OCI-LY7 (cell line): Measurements from ENCODE around the gene DNMT1. TPM values are rescaled to one million over a fixed set of nuclear protein-coding genes. Genes with fewer than 3 reads are reported as not detected.

Experiments used
- BruUV-seq: library from RNA; stranded (reverse); fragments of 400-500 nt; replicated peaks from 2 replicates; lab custom pipeline; 2021; lab: Mats Ljungman, UMichigan
- CTCF ChIA-PET: fragments of 300-600 bp; sonication (Branson Sonifier 250); formaldehyde crosslinking; loops from one replicate; lab custom pipeline; 2022; ENCODE audit warnings: antibody characterized with exemption; ENCODE audit not compliant: unreplicated experiment; lab: Charles Lee
- POLR2A ChIA-PET: fragments of 300-600 bp; sonication (Branson Sonifier 250); formaldehyde crosslinking; loops from one replicate; lab custom pipeline; 2022; ENCODE audit warnings: antibody characterized with exemption; lab: Charles Lee
- DNase-seq: peaks from one replicate; pipeline ENCODE4 v3.0.0-alpha.2; 2015; ENCODE audit warnings: low spot score
- H2AFZ ChIP-seq: fragments of 200-600 bp; sonication (generic), shearing (Covaris generic); 2 replicates; pipeline ENCODE4 v1.6.1; 2014; ENCODE audit warnings: mild to moderate bottlenecking, antibody characterized with exemption, low read length, moderate library complexity
- H3K27ac ChIP-seq: fragments of 200-600 bp; sonication (generic); 2 replicates; pipeline ENCODE4 v1.5.1; 2014; ENCODE audit warnings: mixed run types, low read depth, mild to moderate bottlenecking, moderate library complexity, low read length, inconsistent platforms; ENCODE audit not compliant: poor library complexity, severe bottlenecking
- H3K36me3 ChIP-seq: fragments of 200-600 bp; sonication (generic); 2 replicates; pipeline ENCODE4 v1.6.1; 2014; ENCODE audit warnings: mild to moderate bottlenecking, antibody characterized with exemption, low read length, moderate library complexity, mixed read lengths; ENCODE audit not compliant: insufficient read depth
- H3K4me1 ChIP-seq: fragments of 200-600 bp; sonication (generic); 2 replicates; pipeline ENCODE4 v1.5.1; 2014; ENCODE audit warnings: mild to moderate bottlenecking, low read length; ENCODE audit not compliant: insufficient read depth, poor library complexity, severe bottlenecking
- H3K4me2 ChIP-seq: fragments of 200-600 bp; sonication (generic); 2 replicates; pipeline ENCODE4 v1.6.1; 2014; ENCODE audit warnings: mild to moderate bottlenecking, low read length
- H3K4me3 ChIP-seq: fragments of 200-600 bp; sonication (generic); 2 replicates; pipeline ENCODE4 v1.5.1; 2014; ENCODE audit warnings: mild to moderate bottlenecking, low read depth, low read length; ENCODE audit not compliant: poor library complexity, severe bottlenecking
- H3K79me2 ChIP-seq: fragments of 200-600 bp; sonication (generic); 2 replicates; pipeline ENCODE4 v1.6.1; 2016; ENCODE audit warnings: low read depth, mild to moderate bottlenecking, low read length, moderate library complexity, mixed read lengths; ENCODE audit not compliant: insufficient read depth
- H3K9me2 ChIP-seq: fragments of 200-600 bp; sonication (generic); 2 replicates; pipeline ENCODE4 v1.6.1; 2016; ENCODE audit warnings: mild to moderate bottlenecking, low read length, mixed read lengths; ENCODE audit not compliant: insufficient read depth
- H3K9me3 ChIP-seq: fragments of 200-600 bp; sonication (generic); 2 replicates; pipeline ENCODE4 v1.6.1; 2014; ENCODE audit warnings: mild to moderate bottlenecking, mixed run types, low read length, mixed read lengths
- H4K20me1 ChIP-seq: fragments of 200-600 bp; sonication (generic); 2 replicates; pipeline ENCODE4 v1.6.1; 2014; ENCODE audit warnings: mild to moderate bottlenecking, antibody characterized with exemption, low read length, moderate library complexity, mixed read lengths; ENCODE audit not compliant: insufficient read depth
- CTCF ChIP-seq: fragments of 200-600 bp; sonication (generic); conservative IDR thresholded peaks from 2 replicates; pipeline ENCODE4 v1.5.1; 2014; ENCODE audit warnings: mild to moderate bottlenecking, antibody characterized with exemption, low read length, moderate library complexity, mixed read lengths
- EZH2phosphoT487 ChIP-seq: fragments of 200-600 bp; sonication (generic); IDR thresholded peaks from 2 replicates; pipeline ENCODE4 v1.6.1; 2018; ENCODE audit warnings: low read depth, borderline replicate concordance, mild to moderate bottlenecking, mixed run types, antibody characterized with exemption, low read length, moderate library complexity, mixed read lengths
- intact Hi-C: fragments of 100-400 bp; cut with micrococcal nuclease; formaldehyde crosslinking; loops from one replicate; pipeline ENCODE4 v1.10.0; 2022; ENCODE audit not compliant: unreplicated experiment
- total RNA-seq, 2 experiments: library from RNA; depleted of rRNA in 1 of 2; stranded (reverse); fragments of >200 nt in 1 of 2; shearing (Covaris generic) in 1 of 2; gene quantifications; 2 replicates each; pipeline ENCODE4 v1.2.3, GENCODE V29; 2014 to 2022

Gene DNMT1
- total RNA-seq, 2 experiments from 2014 or later = 329 to 680 TPM

- H4K20me1 ChIP-seq = no peaks in the 10 kb centered on the region
- no peaks in the 10 kb centered on the region for H3K9me2 ChIP-seq
- no peak overlapping the region for H2AFZ ChIP-seq
- no TSS peak for BruUV-seq
- H3K4me3 ChIP-seq = no peak overlapping the region
- H3K4me1 ChIP-seq = no peaks in the 10 kb centered on the region
- no peak for DNase-seq
- no peak overlapping the region for H3K27ac ChIP-seq
- CTCF ChIA-PET = interaction anchor here (0.6 kb wide), 1 partner anchor 79 kb away, joined by 4 read pairs; no protein-coding TSS in a partner anchor
- H3K9me3 ChIP-seq = no peaks in the 10 kb centered on the region
- H3K4me2 ChIP-seq = no peak overlapping the region
- POLR2A ChIA-PET = no interaction called here
- intact Hi-C loops = no loop called here
- H3K36me3 ChIP-seq = peaks cover 98% of the 10 kb centered on the region
- no peak for TF ChIP-seq EZH2phosphoT487
- TF ChIP-seq CTCF = no peak
- no peaks in the 10 kb centered on the region for H3K79me2 ChIP-seq
Observed at GRCh38 chr19:10137751-10138682, 56.7 kb downstream of the DNMT1 start.

- BruUV-seq = no TSS peak
- H3K4me3 ChIP-seq = no peak overlapping the region
- no peak overlapping the region for H2AFZ ChIP-seq
- TF ChIP-seq CTCF = no peak
- no peak for TF ChIP-seq EZH2phosphoT487
- DNase-seq = no peak
- no peak overlapping the region for H3K27ac ChIP-seq
- no peaks in the 10 kb centered on the region for H3K79me2 ChIP-seq
- H3K9me2 ChIP-seq = no peaks in the 10 kb centered on the region
- CTCF ChIA-PET = no interaction called here
- peaks cover 98% of the 10 kb centered on the region for H3K36me3 ChIP-seq
- no peak overlapping the region for H3K4me2 ChIP-seq
- intact Hi-C loops = no loop called here
- H4K20me1 ChIP-seq = no peaks in the 10 kb centered on the region
- POLR2A ChIA-PET = no interaction called here
- no peaks in the 10 kb centered on the region for H3K4me1 ChIP-seq
- no peaks in the 10 kb centered on the region for H3K9me3 ChIP-seq
Observed at GRCh38 chr19:10136936-10137335, 57.8 kb downstream of the DNMT1 start.
